GM15510 (cell line): ENCODE measurements around the gene SLC49A4.
A peak's percentile ranks its signal among the peaks of the same experiment; 100 is the strongest.

Source experiments
- POLR2A ChIP-seq: IDR thresholded peaks from 3 replicates; pipeline ENCODE4 v1.6.1; 2011; ENCODE audit warnings: borderline replicate concordance; ENCODE audit not compliant: insufficient read length; ENCODE audit errors: extremely low read depth

The SLC49A4 gene, protein sequence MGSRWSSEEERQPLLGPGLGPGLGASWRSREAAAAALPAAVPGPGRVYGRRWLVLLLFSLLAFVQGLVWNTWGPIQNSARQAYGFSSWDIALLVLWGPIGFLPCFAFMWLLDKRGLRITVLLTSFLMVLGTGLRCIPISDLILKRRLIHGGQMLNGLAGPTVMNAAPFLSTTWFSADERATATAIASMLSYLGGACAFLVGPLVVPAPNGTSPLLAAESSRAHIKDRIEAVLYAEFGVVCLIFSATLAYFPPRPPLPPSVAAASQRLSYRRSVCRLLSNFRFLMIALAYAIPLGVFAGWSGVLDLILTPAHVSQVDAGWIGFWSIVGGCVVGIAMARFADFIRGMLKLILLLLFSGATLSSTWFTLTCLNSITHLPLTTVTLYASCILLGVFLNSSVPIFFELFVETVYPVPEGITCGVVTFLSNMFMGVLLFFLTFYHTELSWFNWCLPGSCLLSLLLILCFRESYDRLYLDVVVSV

DNA sequence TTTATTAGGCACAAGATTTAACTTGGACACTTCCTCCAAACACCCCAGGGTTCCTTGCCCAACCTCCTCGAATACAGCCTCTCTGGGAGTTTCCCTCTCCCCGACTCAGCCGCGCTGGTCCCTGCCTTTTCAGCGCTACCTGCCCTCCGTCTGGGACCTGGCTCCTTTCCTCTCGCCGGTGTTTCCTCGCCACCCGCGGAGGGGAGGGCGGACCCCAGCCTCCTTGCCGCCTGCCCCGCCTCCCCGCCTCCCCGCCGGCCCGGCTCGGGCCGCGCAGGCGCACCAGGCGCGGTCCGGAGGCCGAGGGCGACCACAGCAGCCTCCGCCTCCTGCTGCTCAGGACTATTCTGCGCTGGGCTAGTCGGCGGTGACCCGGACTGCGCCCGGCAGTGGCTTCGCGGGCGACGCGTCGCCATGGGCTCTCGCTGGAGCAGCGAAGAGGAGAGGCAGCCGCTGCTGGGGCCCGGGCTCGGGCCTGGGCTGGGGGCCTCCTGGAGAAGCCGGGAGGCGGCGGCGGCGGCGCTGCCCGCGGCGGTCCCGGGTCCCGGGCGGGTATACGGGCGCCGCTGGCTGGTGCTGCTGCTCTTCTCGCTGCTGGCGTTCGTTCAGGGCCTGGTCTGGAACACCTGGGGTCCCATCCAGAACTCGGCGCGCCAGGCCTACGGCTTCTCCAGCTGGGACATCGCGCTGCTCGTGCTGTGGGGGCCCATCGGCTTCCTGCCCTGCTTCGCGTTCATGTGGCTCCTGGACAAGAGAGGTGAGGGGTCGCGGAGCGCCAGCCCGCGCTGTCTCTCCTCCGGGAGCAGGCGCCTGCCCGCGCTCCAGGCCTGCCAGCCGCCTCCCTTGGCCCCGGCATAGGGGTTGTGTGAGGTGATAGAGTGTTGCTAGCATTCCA, at the start of gene SLC49A4:
TSS of gene SLC49A4 (plus strand) at position 291 of the 895 bp plus-strand sequence. CDS start at position 415, 124 bp downstream.
- TF ChIP-seq POLR2A = peak; percentile 68

DNA sequence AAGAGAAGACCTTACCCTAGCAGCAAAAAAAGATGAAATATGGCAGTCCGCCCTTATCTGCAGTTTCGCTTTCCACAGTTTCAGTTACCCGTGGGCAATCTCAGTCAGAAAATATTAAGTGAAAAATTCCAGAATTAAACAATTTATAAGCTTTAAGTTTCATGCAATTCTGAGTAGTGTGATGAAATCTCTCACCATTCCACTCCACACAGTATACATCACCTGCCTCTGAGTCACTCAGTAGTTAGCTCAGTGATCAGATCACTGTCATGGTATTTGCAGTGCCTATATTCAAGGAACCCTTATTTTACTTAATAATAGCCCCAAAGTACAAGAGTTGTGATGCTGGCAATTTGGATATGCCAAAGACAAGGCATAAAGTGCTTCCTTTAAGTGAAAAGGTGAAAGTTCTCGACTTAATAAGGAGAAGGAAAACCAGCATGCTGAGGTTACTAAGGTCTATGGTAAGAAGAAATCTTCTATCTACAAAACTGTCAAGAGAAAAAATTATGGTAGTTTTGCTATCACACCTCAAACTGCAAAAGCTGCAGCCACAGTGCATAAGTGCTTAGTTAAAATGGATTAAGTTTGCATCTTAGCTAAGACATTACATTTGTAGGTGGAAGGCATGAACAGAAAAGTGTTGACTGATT, 49.4 kb upstream of the SLC49A4 start:
- no peak for TF ChIP-seq POLR2A

DNA sequence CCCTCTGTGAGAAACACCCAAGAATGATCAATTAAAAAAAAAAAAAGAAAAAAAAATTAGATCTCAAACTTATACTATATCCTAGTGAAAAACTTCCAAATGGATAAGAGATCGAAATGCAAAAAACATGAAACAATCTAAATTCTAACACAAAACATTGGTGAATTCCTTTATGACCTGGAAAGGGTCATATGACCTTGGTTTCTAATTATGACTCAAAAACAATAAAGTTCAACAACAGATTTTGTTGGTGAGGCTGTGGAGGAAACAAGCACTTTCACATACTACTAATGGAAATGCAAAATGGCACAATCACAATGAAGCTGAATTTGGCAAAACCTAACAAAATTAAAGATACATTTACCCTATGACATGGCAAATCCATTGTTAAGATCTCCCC, 46.5 kb upstream of the SLC49A4 start:
- TF ChIP-seq POLR2A = no peak

DNA sequence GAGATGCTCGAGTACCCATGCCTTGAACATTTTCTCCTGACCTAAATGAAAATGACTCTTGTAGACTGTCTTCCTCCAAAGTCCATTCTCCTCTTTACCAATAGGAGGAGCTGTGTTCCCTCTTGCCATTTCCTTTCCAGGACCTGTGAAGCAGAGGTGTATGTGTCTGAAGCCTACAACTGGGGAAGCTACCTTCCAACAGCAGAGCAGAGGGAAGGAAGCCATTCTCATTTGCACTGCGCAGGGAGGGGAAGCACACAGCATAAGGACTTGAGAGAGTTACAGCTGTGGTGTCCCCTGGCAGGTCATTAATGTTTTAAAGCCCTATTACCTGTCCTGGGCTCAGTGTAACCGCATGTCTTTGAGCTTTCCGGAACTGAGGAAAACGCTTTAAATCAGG, 39.9 kb upstream of the SLC49A4 start:
- TF ChIP-seq POLR2A = no peak

DNA sequence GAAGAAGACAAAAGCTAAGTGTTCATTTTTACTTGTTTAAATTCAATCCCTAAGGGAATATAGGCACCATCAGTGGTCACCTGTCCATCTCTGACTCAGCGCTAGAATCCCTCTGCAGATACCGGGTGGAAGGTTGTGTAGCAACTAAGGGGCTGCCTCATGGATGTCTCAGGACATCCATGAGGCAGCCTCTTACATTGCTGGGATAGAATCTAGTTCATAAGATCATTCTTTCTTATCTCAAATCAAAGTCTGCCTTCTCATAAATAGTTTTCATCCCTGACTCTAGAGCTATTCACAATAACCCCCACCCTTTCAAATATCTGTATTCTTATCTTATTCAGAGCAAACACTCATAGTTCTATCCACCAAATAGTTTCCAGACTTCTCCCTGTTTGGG, 39.4 kb upstream of the SLC49A4 start:
- no peak for TF ChIP-seq POLR2A

DNA sequence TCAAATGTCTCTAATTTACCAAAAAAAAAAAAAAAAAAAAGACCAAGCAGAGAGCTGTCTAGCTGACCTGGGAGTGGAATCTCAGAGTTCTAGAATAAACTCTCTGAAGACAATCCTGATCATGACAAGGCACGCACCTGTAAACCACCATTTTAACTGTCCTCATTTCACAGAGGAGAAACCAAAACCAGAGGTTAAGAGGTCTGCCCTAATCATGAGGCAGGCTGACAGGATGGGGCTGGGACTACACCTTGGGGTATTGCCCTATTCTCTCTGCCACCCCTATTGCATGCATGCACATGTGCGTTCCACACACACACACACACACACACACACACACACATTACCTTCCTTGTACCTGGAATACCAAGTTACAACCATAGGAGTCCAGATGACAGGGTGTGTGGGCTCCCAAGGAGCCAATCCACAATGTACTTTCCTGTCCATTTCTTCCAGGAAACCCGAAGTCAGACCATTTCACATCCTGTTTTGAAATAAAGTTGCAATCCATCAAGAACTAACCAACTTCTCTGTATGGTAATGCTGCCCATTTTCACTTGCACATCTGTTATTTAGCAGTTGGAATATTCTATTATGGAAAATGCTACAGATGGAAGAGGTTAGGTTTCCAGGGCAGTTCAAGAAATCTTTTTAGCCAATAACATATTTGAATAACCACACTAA, 35.9 kb upstream of the SLC49A4 start:
- no peak for TF ChIP-seq POLR2A

DNA sequence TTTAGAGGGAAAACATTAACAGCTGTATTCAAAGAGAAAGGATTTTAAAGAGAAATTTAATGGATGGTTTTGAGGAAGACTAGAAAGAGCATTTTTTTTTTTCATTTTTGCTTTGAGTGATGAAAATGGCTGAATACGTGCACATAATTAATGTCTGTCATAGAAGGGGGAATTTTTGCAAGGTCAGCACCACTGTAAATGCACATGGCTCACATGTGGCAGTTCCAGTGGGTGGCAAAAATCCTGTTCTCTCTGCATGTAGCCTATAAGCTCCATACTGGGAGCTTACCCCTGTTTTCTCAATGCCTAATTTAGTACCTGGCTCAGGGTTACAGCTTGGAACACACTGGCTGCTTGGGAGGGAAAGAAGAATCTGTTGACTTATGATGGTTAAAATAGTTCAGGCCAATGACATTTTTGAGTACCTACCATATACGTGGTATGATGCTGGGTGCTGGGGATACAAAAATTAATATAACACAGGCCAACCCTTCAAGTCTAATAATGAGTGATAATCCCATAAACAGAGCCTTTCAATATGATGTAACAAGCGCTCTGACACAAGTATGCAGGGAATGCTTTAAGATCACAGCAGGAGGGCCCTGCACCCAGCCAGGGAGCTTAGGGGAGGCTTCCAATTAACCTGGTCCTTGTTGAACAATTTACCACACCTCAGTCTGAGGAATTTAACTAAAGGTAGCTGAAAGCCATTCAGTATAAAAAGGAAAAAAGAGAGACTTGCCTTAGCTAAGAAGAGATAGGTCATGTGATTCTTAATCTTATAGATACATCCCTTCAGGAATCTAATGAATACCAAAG, 34.2 kb upstream of the SLC49A4 start:
- no peak for TF ChIP-seq POLR2A

DNA sequence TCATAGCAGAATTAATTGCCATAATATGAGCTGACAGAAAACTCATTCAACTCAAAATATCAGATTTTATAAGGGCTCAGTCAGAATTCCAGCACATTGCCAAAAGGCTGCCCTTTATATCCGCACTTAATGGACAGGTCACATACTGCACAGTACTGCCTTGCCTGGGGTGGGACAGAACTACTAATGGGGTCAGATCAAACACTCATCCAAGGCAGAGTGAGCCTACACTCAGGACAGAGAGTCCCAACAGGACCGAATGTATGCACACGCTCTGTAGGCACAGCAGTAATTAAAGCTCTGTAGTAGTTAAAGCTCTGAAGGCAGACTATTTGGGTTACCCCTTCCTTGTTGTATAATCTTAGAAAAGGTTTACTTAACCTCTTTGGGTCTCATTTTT, 28.4 kb upstream of the SLC49A4 start:
- TF ChIP-seq POLR2A = no peak

DNA sequence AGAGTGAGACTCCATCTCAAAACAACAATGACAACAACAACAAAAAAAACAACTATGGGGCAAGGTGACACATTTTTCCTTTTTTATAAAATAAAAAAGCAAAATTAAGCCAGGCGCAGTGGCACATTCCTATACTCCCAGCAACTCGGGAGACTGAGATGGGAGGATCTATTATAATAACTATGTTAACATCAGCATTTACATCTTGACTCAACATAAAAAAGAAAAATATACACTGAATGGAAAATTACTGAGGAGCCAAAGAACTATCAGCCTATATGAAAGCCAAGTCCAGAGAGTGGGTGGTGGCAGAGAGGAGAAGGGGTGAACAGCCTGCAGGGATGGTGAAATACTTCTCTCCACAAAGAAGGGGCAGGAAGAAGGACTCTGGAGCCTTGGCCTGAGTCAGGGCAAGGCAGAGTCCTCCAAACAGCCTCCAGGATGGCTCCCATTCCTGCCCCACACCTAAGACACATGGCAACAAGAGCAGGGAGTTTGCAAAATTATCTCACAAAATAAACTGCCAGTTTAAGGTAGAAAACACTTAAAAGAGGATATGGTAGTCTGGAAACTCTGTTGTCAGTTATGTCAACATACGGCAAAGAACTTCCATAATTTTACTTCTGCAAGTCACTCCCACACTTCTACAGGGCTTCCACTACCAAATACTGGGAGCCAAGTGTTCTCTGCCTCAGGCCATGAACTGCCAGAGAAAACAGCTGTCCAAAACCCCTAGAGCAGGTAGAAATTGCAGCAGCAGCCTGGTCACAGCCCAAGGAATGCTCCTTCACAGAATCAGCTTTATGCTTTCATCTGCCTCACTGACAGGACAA, 27.1 kb upstream of the SLC49A4 start:
- no peak for TF ChIP-seq POLR2A

DNA sequence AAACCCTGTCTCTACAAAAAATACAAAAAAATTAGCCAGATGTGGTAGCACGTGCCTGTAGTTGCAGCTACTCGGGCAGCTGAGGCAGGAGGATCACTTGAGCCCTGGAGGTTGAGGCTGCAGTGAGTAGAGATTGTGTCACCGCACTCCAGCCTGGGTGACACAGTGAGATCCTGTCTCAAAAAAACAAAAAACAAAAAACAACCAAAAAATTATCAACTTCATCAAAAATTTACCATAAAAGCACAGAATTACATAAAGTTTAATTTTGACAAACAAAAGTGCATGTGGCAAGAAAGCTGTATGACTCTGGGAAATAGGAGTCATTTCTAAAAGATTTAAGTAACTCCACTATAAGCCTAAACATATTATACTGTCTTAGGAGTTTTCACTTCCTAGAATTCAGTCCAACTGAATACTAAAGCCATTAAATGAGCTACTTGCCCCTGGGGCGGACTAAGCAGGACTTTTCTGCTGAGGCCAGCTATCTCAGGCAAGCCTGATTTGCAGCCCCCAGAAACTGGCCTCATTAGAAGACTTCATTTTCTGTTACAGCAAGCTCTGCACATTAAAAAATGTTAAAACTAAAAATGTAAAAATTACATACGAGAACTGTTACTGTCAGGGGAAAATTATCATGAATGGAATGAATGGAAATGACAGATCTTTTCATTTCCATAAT, 24.2 kb upstream of the SLC49A4 start:
- no peak for TF ChIP-seq POLR2A

DNA sequence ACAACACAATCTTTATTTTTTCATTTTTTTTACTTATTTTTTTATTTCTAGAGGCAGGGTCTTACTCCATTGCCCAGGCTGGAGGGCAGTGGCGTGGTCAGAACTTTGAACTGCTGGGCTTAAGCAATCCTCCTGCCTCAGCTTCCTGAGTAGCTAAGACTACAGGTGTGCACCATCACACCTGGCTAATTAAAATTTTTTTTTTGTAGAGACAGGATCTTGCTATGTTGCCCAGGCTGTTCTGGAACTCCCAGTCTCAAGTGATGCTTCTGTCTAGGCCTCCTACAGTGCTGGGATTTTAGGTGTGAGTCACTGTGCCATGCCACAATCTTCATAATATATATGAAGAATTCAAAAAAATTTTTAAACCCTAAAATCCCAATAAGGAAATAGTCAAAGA, 22.0 kb upstream of the SLC49A4 start:
- TF ChIP-seq POLR2A = no peak

DNA sequence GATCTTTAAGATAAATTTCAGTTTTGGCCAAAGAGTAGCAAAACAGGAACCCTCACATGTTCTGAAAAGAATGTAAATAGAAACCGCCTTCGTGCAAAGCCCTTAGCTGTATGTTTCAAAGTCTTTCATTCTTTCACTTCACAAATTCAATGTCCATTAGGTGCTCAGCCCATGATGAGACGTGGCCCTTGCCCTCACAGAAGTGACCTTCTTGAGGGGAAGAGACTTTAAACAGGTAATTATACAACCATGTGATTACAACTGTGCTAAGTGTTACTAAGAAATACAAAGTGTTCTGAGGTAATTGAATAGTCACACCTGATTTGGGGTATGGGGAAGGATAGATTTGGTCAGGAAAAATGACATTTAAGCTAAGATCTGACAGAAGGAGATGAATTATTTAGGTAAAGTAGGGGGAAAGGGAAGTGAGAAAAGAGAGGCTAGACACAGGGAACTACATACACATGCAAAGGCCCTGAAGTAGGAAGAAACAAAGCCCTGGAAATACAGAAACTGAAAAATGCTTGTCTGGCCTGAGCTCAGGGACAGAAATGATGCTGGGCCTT, 20.8 kb upstream of the SLC49A4 start:
- TF ChIP-seq POLR2A = no peak
